ENCODE measurements around the gene ZNRF1.

DNA sequence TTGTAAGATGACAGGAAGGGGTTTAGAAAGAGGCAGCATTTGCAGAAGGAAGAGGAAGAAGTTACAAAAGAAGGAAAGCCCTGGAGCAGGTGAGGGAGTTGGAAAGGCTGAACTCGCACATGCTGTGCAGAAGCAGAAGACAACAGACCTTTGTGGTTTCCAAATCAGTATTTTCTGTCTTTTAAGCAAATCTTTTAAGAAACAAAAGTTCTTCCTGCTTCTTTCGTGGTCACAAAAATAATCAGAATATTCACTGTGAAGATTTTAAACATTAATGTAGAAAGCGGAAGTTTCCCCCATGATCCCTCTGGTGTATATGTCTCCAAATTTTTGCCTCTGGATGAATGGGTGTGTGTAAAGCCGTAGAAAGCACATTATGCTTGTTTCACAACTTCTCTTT lies 25.8 kb downstream of the ZNRF1 start:
- TF ChIP-seq EP300 (IDR thresholded peaks at IDR 0.05), result no peak
- TF ChIP-seq, protein P1, sequence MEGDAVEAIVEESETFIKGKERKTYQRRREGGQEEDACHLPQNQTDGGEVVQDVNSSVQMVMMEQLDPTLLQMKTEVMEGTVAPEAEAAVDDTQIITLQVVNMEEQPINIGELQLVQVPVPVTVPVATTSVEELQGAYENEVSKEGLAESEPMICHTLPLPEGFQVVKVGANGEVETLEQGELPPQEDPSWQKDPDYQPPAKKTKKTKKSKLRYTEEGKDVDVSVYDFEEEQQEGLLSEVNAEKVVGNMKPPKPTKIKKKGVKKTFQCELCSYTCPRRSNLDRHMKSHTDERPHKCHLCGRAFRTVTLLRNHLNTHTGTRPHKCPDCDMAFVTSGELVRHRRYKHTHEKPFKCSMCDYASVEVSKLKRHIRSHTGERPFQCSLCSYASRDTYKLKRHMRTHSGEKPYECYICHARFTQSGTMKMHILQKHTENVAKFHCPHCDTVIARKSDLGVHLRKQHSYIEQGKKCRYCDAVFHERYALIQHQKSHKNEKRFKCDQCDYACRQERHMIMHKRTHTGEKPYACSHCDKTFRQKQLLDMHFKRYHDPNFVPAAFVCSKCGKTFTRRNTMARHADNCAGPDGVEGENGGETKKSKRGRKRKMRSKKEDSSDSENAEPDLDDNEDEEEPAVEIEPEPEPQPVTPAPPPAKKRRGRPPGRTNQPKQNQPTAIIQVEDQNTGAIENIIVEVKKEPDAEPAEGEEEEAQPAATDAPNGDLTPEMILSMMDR (IDR thresholded peaks at IDR 0.05), result no peak
